Calu3 (cell line): ENCODE data around the gene OR51E1. TPM values are rescaled to one million over a fixed set of nuclear protein-coding genes. Genes with fewer than 3 reads are reported as not detected.

Experiments used
- Bru-seq: library from RNA; stranded (reverse); fragments of 400-500 nt; gene quantifications from one replicate; lab custom pipeline; 2021; lab: Mats Ljungman, UMichigan
- BruChase-seq, 2 experiments: library from RNA; stranded (reverse); fragments of 400-500 nt; gene quantifications; one replicate each; lab custom pipeline; 2021; lab: Mats Ljungman, UMichigan
- BruUV-seq: library from RNA; stranded (reverse); fragments of 400-500 nt; replicated peaks from 2 replicates; lab custom pipeline; 2021; lab: Mats Ljungman, UMichigan
- CTCF ChIA-PET: fragments of 300-600 bp; sonication (Branson Sonifier 250); formaldehyde crosslinking; loops from one replicate; lab custom pipeline; 2022; ENCODE audit warnings: antibody characterized with exemption; lab: Charles Lee
- DNase-seq: peaks from one replicate; pipeline ENCODE4 v3.0.0; 2022
- H3K27ac Mint-ChIP-seq: one replicate; pipeline ENCODE4 v1.8.0; 2022; ENCODE audit warnings: mixed read lengths; ENCODE audit not compliant: unreplicated experiment
- H3K27me3 Mint-ChIP-seq: one replicate; pipeline ENCODE4 v1.8.0; 2022; ENCODE audit warnings: mixed read lengths; ENCODE audit not compliant: unreplicated experiment
- H3K36me3 Mint-ChIP-seq: one replicate; pipeline ENCODE4 v1.8.0; 2022; ENCODE audit warnings: mild to moderate bottlenecking, moderate library complexity, mixed read lengths; ENCODE audit not compliant: insufficient read depth, unreplicated experiment
- H3K4me1 Mint-ChIP-seq: one replicate; pipeline ENCODE4 v1.8.0; 2022; ENCODE audit warnings: mild to moderate bottlenecking, low read depth, mixed read lengths; ENCODE audit not compliant: unreplicated experiment
- H3K4me3 Mint-ChIP-seq: one replicate; pipeline ENCODE4 v1.8.0; 2022; ENCODE audit warnings: mild to moderate bottlenecking, low read depth, moderate library complexity, mixed read lengths; ENCODE audit not compliant: unreplicated experiment
- H3K9me3 Mint-ChIP-seq: one replicate; pipeline ENCODE4 v1.8.0; 2022; ENCODE audit warnings: low read depth, mixed read lengths; ENCODE audit not compliant: unreplicated experiment
- intact Hi-C: fragments of 100-400 bp; cut with micrococcal nuclease; formaldehyde crosslinking; loops from one replicate; pipeline ENCODE4 v1.10.0; 2022; ENCODE audit not compliant: unreplicated experiment
- long read RNA-seq: library from polyadenylated mRNA; stranded (forward); transcript quantifications from one replicate; pipeline ENCODE4 v2.0.0, GENCODE V29; 2022
- total RNA-seq: library from RNA; stranded (reverse); gene quantifications from 2 replicates; pipeline ENCODE4 v1.2.3, GENCODE V29; 2022
- TF ChIP-seq, protein P1 (sequence below): fragments of 200-600 bp; IDR thresholded peaks from one replicate; pipeline ENCODE4 v1.8.0; 2022; ENCODE audit warnings: antibody characterized with exemption; ENCODE audit not compliant: unreplicated experiment

OR51E1 gene, protein sequence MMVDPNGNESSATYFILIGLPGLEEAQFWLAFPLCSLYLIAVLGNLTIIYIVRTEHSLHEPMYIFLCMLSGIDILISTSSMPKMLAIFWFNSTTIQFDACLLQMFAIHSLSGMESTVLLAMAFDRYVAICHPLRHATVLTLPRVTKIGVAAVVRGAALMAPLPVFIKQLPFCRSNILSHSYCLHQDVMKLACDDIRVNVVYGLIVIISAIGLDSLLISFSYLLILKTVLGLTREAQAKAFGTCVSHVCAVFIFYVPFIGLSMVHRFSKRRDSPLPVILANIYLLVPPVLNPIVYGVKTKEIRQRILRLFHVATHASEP
- total RNA-seq (not detected in 2 replicates), Bru-seq, nascent RNA (not detected), BruChase-seq, experiment 1, labeled RNA remaining after a 6-hour chase (not detected), BruChase-seq, experiment 2, labeled RNA remaining after a 2-hour chase (not detected)
- long read RNA-seq, result 0 reads

DNA sequence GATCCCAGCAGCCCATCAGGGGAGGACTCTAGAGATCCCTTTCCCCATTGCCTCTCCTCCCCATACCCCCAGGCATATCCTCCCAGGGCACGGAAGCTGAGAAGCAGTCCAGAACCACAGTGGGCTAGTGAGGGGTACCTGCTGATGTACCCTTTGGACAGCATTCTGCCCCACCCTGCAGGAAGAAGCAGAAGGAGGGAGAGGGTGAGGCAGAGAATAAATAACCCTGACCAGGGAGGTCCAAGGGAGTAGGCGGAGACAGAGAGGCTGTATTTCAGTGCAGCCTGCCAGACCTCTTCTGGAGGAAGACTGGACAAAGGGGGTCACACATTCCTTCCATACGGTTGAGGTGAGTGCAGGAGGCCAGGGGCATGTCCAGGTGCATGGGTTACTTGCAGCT, at the start of gene OR51E1:
OR51E1 (plus strand) TSS at position 301 of the 400 bp plus-strand sequence. CDS start 8,545 bp downstream, outside the sequence.
- H3K36me3 Mint-ChIP-seq, result no peaks in the 10 kb centered on the region
- H3K4me3 Mint-ChIP-seq, result no peak within 1 kb of the TSS
- H3K9me3 Mint-ChIP-seq, result no peaks in the 10 kb centered on the region
- intact Hi-C loops, result no loop called here
- CTCF ChIA-PET, result no interaction called here
- H3K27me3 Mint-ChIP-seq, result peaks cover 60% of the 10 kb centered on the region
- BruUV-seq, result no TSS peak
- no peak within 1 kb of the TSS for H3K27ac Mint-ChIP-seq
- no peaks in the 10 kb centered on the region for H3K4me1 Mint-ChIP-seq
- TF ChIP-seq, protein P1, sequence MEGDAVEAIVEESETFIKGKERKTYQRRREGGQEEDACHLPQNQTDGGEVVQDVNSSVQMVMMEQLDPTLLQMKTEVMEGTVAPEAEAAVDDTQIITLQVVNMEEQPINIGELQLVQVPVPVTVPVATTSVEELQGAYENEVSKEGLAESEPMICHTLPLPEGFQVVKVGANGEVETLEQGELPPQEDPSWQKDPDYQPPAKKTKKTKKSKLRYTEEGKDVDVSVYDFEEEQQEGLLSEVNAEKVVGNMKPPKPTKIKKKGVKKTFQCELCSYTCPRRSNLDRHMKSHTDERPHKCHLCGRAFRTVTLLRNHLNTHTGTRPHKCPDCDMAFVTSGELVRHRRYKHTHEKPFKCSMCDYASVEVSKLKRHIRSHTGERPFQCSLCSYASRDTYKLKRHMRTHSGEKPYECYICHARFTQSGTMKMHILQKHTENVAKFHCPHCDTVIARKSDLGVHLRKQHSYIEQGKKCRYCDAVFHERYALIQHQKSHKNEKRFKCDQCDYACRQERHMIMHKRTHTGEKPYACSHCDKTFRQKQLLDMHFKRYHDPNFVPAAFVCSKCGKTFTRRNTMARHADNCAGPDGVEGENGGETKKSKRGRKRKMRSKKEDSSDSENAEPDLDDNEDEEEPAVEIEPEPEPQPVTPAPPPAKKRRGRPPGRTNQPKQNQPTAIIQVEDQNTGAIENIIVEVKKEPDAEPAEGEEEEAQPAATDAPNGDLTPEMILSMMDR, result no peak
- DNase-seq, result no peak

DNA sequence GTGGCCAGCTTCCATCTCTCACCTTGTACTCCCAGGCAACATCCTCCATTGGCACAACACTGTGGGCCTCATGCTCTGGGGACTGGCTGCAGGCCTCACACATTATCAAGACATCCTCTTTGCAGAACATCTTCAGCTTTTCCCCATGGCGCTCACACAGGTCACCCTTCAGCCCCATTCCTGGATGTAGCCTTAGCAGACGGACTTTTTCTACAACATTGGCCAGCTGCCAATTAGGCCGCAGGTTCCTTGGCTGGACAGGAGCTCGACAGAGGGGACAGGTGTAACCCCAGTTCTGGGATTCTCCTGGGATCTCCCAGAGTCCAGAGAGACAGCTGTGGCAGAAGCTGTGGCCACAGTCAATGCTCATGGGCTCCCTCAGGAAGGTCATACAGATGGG, 38.7 kb upstream of the OR51E1 start:
- no peaks in the 10 kb centered on the region for H3K27me3 Mint-ChIP-seq
- H3K9me3 Mint-ChIP-seq, result no peaks in the 10 kb centered on the region
- DNase-seq, result no peak
- peaks cover 19% of the 10 kb centered on the region for H3K36me3 Mint-ChIP-seq
- intact Hi-C loops, result loop anchor here (5.0 kb wide), 2 partner anchors 113 to 418 kb away; no protein-coding TSS in a partner anchor
- H3K4me3 Mint-ChIP-seq, result no peak overlapping the region
- H3K4me1 Mint-ChIP-seq, result peaks cover 19% of the 10 kb centered on the region
- no TSS peak for BruUV-seq
- CTCF ChIA-PET, result no interaction called here
- H3K27ac Mint-ChIP-seq, result no peak overlapping the region
- TF ChIP-seq, protein P1, result no peak

DNA sequence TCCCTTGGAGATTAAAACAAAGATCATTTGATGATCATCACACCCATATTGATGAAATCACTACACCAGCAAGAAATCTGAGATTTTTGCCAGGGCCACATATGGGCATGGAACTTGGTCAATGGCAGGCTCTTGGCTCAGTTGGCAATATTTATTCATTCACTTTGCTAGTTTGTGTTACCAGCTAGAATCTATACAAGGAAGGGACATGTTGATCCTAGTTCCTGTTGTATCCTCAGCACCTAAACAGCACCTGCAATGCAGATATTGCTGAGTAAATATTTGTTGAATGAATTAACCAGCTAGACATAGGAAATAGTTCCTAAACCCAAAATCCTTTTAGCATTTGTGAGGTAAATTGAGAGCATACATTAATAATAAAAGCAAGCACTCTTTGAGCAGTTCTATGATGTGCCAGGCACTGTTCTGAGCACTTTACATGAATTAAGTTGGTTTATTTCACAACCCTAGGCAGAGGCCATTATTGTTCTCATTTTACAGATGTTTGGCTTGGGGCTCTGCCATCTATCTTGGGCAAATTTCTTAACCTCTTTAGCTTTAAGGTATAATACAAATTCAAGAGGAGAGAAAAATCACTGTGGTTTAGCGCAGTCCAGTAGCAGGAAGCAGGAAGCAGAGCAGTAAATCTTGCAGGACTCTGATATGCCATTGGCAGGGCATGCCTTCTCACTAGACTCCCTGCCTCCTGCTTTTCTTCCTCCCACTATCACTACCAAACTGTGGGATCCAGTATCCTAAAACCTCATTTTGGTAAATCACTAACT, 37.4 kb upstream of the OR51E1 start:
- CTCF ChIA-PET, result no interaction called here
- no peak for DNase-seq
- no peaks in the 10 kb centered on the region for H3K9me3 Mint-ChIP-seq
- H3K27me3 Mint-ChIP-seq, result no peaks in the 10 kb centered on the region
- intact Hi-C loops, result loop anchor here (5.0 kb wide), 2 partner anchors 114 to 419 kb away; no protein-coding TSS in a partner anchor
- H3K4me3 Mint-ChIP-seq, result peak overlapping the region; percentile 88
- H3K27ac Mint-ChIP-seq, result no peak overlapping the region
- peaks cover 26% of the 10 kb centered on the region for H3K4me1 Mint-ChIP-seq
- no TSS peak for BruUV-seq
- TF ChIP-seq, protein P1, result no peak
- H3K36me3 Mint-ChIP-seq, result peaks cover 19% of the 10 kb centered on the region

DNA sequence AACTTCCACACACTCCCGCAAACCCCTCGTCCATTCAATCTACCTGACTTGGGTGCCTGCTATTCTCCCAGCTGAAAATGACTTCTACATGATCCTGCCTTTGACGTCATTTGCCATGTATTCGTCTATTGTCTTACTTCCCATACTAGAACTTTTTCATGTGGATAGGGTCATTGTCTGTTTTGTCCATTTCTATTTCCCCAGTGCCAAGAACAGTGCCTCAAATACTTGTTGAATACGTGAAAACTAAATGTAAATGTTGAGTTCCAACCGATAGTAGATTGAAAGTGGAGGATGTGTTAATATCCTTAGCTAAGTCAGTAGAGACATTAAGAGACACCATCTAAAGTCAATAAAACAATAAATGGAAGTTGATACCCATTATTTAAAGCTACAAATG, 36.7 kb upstream of the OR51E1 start:
- no TSS peak for BruUV-seq
- no peak for DNase-seq
- TF ChIP-seq, protein P1, result no peak
- H3K4me1 Mint-ChIP-seq, result peaks cover 26% of the 10 kb centered on the region
- CTCF ChIA-PET, result no interaction called here
- peak overlapping the region; percentile 88 for H3K4me3 Mint-ChIP-seq
- H3K27me3 Mint-ChIP-seq, result no peaks in the 10 kb centered on the region
- intact Hi-C loops, result loop anchor here (5.0 kb wide), 2 partner anchors 115 to 420 kb away; no protein-coding TSS in a partner anchor
- peaks cover 19% of the 10 kb centered on the region for H3K36me3 Mint-ChIP-seq
- H3K9me3 Mint-ChIP-seq, result no peaks in the 10 kb centered on the region
- peak overlapping the region; percentile 69 for H3K27ac Mint-ChIP-seq
